HG02870 (cell line): ENCODE measurements around the gene CFAP47.
"Not testable (repeated sequence)": the region's sequence is repeated elsewhere in the genome, so short reads cannot be mapped to it uniquely, and the experiment has no call there.

Experiments
- ATAC-seq: cut with Tn5 transposase; IDR thresholded peaks from one replicate; pipeline ENCODE4 v1.9.1; 2021; ENCODE audit warnings: mild to moderate bottlenecking, moderate library complexity; ENCODE audit not compliant: unreplicated experiment

Gene CFAP47, protein sequence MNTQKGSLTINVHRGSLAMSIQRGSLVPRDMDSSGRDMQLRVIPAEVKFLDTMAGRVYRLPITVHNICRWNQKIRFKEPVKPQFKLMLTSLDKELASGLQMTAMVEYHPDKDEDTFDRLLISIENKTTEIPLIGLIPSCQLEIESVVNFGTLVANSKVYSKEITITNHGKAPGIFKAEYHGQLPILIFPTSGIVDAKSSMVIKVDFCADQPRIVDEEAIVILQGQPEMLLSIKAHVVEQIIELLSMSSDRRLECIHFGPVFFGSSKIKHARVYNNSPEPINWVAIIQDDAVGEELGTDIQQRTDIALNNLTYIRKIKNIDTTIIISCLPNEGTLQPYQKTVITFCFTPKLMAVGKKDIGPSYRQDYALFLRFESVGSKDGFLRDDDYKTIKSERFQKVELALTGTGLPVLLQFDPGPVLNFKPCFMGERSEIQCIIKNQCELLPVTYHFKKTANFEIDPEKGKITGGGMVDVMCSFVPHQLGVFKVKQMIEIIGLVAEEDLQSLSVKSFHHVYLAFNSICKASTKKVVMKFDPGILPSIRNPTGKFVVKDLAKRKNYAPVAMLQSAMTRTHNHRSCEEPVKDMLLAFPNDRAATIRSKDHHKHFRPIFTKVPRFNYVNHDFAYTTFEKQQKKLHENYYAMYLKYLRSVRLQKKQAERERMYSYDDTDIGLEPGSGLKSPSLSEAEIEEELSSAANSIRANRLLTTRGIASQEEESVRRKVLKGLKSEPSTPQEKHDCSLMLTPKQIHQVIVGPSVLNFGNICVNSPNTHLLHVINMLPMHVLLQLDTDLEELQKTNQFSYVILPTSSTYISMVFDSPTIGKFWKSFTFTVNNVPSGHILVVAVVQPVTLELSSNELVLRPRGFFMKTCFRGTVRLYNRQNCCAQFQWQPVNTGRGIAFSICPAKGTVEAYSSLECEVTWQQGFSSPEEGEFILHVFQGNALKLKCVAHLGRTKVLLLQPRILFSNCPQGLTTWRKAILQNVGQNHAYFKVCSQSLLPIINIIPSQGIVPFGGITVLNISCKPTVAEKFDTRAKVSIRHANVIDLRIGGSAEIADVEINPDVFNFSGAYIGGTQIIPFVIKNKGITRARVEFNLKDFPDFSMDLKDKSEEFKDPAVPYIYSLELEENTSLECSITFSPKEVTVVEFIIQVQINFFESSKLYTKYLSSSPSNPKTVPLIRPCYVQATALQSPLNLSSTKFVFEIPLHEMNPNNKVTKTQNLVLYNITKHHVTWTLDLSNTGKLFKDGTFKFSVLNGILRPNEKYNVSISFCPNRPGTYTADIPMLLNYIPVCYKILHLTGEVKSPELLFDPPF (N-terminal part only)

DNA sequence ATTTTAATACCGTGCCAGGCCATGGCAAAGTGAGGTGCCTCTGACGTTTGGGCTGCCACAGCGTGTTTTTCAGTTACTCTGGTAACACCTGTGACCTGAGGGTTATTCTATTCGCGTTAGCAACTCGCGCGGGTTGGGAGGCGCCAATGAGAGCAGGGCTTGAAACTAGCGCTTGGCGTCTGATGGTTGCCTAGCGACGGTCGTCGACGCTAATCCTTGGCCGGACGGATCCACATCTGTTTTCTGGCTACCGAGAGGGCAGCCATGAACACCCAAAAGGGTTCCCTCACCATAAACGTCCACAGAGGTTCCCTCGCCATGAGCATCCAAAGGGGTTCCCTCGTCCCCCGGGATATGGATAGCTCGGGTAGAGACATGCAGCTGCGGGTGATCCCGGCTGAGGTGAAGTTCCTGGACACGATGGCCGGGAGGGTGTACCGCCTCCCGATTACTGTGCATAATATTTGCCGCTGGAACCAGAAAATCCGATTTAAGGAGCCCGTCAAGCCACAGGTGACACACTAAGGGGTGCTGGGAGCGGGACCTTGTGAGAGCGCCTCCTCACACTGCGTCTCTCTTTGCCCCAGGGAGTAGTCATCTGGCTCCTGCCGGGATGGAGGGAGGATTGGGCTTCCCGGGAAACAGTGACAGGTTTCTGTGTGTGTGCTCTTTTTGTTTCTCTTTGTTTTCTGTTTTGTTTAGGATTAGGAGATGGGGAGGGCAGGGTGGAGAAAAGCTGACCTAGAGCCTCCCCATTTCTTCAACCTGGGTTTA is at the start of gene CFAP47:
TSS of gene CFAP47 (plus strand) at position 199 of the 774 bp plus-strand sequence. CDS start at position 265, 66 bp downstream.
- no peak for ATAC-seq

DNA sequence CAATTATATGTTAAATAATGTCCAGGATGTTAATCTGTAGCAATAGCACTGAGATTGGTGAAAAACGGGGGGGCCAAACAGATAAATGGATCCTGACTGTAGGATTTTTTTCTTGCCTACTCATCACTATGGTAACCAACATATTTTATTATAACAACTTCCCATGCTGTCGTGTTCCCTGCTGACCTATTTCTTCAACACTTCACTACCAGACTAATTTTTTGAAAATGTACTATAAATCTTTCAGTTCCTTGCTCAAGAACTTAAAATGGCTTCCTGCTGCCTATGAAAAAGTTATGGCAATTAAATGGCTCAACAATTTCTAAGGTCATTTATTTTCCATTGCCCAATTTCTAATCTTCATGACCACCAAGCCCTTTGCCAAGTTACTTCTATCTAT is 38.9 kb upstream of the CFAP47 start:
- no peak for ATAC-seq

DNA sequence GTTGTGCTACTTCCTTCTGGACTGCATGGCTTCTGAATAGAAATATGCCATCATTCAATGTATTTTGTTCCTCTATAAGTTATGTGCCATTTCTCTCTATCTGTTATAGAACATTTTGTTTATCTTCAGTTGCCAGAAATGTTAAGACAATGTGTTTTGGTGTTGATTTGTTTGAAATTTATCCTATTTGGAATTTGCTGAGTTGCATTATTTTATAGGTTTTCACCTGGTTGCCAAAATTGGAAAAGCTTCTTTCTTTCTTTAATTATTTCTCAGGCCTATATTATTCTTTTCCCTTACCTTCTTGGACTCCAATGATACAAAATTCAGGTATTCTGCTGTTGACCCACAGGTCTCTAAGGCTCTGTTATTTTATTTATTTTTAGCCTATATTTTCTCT is 33.4 kb upstream of the CFAP47 start:
- no peak for ATAC-seq

DNA sequence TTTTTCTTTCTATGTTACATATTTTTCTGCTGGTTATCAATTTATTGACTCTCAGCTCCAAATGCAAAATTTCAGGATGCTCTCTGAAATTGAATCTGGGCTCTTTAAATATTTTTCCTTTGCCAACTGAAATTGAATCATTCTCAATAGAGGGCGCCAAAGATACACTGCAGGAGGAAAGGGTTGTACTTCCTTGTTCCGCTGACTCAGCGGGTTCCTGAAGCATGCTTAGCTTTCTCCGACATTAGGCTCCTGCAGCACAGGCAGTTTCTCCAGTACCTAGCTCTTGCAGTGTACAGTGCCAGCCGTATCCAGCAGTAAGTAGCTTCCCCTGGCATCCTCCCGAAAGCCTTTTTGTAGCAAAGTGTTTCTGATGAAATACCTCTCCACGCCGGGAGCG is 28.8 kb upstream of the CFAP47 start:
- no peak for ATAC-seq

DNA sequence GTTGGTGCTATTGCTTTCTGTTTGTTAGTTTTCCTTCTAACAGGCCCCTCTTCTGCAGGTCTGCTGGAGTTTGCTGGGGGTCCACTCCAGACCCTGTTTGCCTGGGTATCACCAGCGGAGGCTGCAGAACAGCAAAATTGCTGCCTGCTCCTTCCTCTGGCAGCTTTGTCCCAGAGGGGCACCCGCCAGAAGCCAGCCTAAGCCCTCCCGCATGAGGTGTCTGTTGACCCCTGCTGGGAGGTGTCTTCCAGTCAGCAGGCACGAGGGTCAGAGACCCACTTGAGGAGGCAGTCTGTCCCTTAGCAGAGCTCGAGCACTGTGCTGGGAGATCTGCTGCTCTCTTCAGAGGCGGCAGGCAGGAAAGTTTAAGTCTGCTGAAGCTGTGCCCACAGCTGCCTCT is 67.3 kb downstream of the CFAP47 start:
- ATAC-seq: not testable (repeated sequence)

DNA sequence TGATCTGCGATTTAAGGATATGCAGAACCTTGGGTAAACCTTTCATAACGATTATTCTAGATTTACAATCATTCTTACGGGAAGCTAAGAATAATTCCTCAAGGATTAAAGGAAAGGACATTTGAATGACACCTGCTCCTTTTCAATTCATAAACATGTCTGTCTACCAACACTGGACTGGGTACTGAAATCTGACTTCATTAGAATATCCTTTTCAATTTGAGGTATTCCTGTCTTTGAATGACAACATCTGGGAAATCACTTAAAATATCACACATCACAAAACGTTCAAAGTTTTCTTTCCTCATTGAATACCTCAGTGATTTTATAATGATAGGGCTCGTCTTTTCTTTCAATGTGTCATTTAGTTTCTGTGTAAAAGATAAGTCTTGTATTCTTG is 87.7 kb downstream of the CFAP47 start:
- no peak for ATAC-seq

DNA sequence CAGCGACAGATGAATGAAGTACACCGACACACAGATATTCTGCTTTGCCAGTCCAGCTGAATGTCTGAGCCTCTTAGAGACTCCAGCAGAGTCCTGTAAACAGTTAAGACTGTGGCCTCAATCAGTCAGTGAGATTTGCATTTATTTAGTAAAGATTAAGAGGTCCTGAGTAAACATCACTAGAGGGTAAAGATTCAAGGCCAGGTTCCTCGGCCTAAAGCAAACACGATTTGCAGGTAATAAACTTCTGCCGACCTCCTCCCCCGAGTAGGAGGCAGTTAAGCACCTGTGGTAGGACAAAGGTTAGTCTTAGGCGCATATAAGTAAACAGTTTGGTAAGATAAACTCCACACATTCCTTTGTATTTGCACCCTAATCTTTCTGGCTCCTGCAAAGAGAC is 99.6 kb downstream of the CFAP47 start:
- ATAC-seq: no peak

DNA sequence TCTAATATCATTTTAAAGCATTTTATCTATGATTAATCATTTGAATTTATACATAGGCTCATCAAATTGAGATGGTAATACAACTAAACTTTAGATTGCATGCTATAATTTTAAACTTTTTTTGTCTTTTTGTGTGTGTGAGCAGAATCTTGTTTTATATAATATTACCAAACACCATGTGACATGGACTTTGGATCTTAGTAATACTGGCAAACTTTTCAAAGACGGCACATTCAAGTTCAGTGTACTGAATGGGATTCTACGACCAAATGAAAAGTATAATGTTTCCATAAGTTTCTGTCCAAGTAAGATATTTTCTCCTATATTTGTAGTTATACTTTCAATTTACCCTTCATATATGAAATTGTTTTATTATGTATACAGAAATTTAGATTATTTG is 116.0 kb downstream of the CFAP47 start:
- no peak for ATAC-seq

DNA sequence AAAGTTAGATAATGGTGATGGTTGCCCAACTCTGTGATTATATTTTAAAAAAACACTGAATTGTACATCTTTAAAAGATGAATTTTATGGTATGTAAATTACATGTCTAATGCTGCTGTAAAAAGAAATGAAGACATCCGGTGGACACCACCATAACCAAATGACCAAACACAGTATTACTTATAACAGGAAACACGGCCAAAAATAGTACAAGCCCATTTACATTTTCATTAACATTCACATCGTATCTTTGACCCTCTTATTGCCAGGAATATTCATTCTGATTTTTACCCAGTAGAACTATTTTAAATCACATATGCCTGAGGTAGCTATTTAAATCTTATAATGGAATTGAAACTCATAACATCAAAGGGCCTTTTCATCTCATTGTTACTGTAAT is 143.2 kb downstream of the CFAP47 start:
- ATAC-seq: no peak

DNA sequence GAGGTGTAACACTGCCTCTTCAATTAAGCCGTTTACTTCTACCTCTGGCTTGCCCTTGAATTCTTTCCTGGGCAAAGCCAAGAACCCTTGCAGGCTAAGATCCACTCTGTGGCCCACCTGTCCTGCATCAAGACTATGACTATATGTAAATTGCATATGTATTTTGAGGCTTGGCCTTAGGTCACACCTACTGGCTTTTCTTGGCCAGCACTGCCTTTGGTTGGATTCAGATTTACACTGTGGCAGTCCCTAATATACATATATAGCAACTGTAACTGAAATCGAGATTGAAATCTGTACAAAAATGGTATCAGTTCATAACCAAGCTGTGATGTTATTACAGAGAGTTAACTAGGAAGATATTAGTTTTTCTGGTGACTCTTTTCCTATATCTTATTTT is 151.5 kb downstream of the CFAP47 start:
- no peak for ATAC-seq

DNA sequence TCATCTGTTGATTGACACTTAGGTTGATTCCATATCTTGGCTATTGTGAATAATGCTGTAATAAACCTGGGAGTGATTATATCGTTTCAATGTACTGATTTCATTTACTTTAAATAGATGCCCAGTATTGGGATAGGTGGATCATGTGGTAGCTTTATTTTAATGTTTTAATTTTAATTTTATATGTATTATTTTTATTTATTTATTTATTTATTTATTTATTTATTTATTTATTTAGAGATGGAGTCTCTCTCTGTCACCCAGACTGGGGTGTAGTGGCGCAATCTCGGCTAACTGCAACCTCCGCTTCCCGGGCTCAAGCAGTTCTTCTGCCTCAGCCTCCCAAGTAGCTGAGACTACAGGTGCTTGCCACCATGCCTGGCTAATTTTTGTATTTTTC is 155.5 kb downstream of the CFAP47 start:
- ATAC-seq: not testable (repeated sequence)

DNA sequence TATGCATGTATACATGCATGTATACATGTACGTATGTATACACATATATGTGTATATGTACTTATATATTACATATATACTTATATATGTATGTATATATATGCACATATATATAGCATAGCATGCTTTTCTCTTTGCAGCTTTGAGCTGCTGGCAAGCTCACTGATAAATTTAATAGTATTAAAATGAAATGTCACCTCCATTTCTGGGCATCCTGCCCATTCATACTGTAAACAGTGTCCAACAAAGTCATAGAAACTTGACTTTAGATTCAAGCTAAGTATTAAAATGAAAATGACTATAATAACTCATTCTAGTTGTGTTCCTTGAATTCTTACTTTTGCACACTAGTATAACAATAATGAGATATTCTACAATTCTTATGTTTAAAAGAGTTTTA is 163.7 kb downstream of the CFAP47 start:
- no peak for ATAC-seq

DNA sequence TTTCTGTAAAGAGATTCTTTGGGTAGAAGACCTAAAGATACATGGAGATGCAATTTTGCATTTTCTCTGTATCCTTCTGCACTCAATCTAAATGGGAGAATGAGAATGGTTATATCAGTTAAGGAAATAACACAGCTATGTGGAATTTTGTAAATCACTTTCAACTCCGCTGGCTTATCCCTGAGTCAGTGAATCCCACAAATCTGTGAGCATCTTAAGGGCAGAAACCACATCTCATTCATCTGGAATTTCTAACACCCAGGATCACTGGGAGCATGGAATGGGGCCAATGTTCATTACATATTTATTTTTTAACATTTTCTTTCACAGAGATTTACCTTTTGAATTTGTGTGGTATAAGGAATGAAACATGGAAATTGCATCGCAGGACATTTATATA is 167.8 kb downstream of the CFAP47 start:
- ATAC-seq: no peak

DNA sequence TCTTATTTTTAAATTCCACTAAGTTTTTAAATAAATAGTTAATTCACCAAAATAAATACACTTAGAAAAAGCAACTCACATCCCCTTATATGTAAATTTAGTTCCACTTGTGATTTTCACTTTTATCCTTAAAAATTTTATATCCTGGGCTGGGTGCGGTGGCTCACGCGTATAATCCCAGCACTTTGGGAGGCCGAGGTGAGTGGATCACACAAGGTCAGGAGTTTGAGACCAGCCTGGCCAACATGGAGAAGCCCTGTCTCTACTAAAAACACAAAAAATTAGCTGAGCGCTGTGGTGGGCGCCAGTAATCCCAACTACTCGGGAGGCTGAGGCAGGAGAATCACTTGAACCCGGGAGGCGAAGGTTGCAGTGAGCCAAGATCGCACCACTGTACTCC is 169.4 kb downstream of the CFAP47 start:
- ATAC-seq: not testable (repeated sequence)

DNA sequence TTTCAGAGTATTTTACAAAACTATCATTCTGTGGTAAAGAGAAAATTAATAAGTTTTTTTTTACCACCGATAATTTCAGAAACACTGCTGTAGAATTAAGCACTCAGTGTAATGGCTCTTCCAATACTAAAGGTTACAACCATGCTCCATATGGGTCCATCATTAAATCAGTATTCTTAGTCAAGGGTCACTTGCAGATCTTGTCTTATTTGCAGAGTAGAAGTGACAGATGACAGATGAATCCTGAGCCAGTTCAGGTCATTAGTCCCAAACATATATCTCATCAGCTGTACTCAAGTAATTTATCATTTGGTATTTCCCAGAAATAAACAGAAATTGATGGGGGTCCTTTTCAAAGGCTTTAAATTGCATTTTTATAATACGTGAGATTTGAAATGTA is 182.9 kb downstream of the CFAP47 start:
- ATAC-seq: no peak

DNA sequence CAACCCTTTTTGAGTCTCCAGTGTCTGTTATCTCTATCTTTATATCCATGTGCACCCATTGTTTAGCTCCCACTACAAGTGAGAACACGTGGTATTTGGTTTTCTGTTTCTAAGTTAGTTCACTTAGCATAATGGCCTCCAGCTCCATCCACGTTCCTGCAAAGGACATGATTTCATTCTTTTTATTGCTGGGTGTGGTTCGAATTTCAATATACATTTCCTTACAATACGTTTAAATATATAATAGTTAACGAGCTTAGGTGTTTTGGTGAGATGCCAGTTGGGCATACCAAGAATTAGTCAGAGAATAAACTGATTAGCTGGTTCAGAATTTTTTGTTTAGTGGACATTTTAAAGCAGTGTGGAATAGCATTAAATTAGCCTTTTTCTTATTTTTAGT is 196.7 kb downstream of the CFAP47 start:
- ATAC-seq: no peak

DNA sequence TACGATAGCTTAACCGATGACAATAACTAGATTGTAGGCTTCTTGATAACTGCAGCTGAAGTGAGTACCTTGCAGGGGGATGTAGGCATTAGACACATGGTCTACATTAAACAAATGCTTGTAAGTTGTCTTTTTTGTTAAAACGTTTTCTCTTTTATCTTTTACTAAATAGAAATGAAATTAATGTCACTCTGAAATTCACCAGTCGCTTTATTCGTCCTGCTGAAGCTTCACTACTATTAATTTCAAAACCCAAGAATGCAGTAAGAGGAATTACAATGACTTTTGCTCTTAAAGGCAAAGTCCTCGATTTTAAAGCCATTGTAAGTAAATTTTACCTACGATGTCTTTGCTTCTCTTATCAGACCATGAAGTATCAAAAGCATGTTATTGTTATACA is 239.7 kb downstream of the CFAP47 start:
- ATAC-seq: no peak

DNA sequence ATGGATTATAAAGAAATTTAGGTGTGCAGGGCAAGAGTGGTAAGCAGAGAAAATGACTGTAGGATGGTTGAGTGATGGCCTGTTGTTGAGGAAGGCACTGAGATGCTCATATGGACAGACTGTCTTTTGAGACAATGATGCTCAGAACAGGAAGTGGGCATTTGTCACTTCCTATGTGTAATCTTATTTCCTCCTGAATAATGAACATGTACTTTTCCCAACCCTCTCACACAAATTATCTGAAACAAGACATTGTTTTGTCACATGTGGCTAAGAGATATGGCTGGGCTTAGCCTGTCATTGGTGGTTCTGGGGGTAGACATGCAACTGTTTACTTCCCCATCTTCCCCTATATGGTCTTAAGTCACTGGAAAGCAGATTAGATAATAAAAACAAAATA is 240.5 kb downstream of the CFAP47 start:
- no peak for ATAC-seq

DNA sequence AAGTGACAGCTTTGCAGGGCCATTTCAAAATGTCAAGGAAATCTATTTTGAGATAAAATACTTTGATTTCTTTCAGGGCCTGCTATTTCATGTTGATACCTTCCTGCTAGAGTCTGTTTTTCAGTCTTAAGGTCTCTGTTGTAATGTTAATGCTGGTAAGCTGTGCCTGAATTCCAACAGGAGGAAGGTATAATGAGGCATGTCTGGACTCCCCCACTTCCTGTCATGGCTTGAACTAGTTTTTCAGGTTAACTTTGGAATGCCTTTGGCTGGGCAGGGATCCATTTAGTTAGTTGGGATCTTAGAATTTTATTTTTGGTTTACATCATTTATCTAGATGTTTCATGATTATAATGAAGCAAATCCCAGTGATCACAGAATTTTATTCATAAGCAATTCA is 279.0 kb downstream of the CFAP47 start:
- ATAC-seq: no peak

DNA sequence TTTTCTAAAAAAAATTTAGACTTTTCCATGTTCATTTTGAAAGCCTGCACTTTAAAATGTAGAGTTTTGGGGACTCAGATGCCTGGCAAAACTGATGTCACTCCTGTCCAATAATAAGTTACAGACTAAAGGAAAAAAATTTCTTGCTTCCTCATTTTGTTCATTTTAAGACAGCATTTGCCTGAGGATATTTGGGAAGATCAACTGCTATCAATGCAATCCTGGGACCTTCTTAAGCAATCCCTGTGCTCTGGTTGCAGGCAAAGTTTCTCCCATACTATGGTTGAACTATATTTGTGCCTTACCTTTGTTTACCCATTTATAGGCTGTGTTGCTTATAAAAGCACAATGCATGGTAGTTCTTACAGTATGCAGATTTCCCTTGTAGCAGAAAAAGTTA is 280.4 kb downstream of the CFAP47 start:
- ATAC-seq: no peak
